Stimulated activated CD8-positive, alpha-beta memory T cell treated with anti-CD3 and anti-CD28 coated beads, Interleukin-4, amount 100 ng/mL, for 48 hours (primary cell): ENCODE results near the gene HOXC11.

ENCODE experiments used
- DNase-seq: peaks from one replicate; pipeline ENCODE4 v3.0.0-alpha.2; 2020

HOXC11 gene

GRCh38 chr12:53972722-53973235, at the start of gene HOXC11:
Gene HOXC11 (plus strand): TSS chr12:53973126. CDS start chr12:53973242, 116 bp downstream.
- DNase-seq: no peak

- DNase-seq: no peak
Measured at GRCh38 chr12:53924521-53925405, 48.2 kb upstream of the HOXC11 start.

GRCh38 chr12:53927220-53928029, 45.5 kb upstream of the HOXC11 start:
- no peak for DNase-seq

GRCh38 chr12:53928054-53928835, 44.7 kb upstream of the HOXC11 start:
- DNase-seq: no peak

- DNase-seq: no peak
Measured at GRCh38 chr12:53929527-53929926, 43.4 kb upstream of the HOXC11 start.

GRCh38 chr12:53930591-53931255, 42.2 kb upstream of the HOXC11 start:
- DNase-seq: no peak

GRCh38 chr12:53931844-53932581, 40.9 kb upstream of the HOXC11 start:
- DNase-seq: no peak

- DNase-seq: no peak
Measured at GRCh38 chr12:53932915-53933314, 40.0 kb upstream of the HOXC11 start.

- DNase-seq: no peak
Measured at GRCh38 chr12:53935383-53936341, 37.3 kb upstream of the HOXC11 start.

- no peak for DNase-seq
Measured at GRCh38 chr12:53937099-53937498, 35.8 kb upstream of the HOXC11 start.

- DNase-seq: no peak
Measured at GRCh38 chr12:53937596-53938325, 35.2 kb upstream of the HOXC11 start.

GRCh38 chr12:53938326-53939140, 34.4 kb upstream of the HOXC11 start, which contains the start of gene HOXC13:
Gene HOXC13 (plus strand): TSS chr12:53938831. CDS start chr12:53938907, 76 bp downstream.
- DNase-seq: peak; percentile 71

- no peak for DNase-seq
Measured at GRCh38 chr12:53939141-53940108, 33.5 kb upstream of the HOXC11 start.

GRCh38 chr12:53940443-53941014, 32.4 kb upstream of the HOXC11 start:
- DNase-seq: no peak

GRCh38 chr12:53941187-53941586, 31.7 kb upstream of the HOXC11 start:
- no peak for DNase-seq

GRCh38 chr12:53941750-53942149, 31.2 kb upstream of the HOXC11 start:
- no peak for DNase-seq

GRCh38 chr12:53942467-53942997, 30.4 kb upstream of the HOXC11 start:
- DNase-seq: no peak
